Esophagus muscularis mucosa (tissue), 4 donors: ENCODE measurements around the gene PPP1R1B. TPM values are rescaled to one million over a fixed set of nuclear protein-coding genes. Genes with fewer than 3 reads are reported as not detected.

Source experiments
- DNase-seq: peaks from one replicate; pipeline ENCODE4 v3.0.0-alpha.2; 2017; ENCODE audit errors: extremely low spot score
- H3K27ac ChIP-seq, 4 donors: fragments of 200-600 bp; sonication (generic); replicated peaks in 1 of 4; 1 replicate in 3 of 4; 2 replicates in 1 of 4; pipeline ENCODE4 v1.5.1; 2016 to 2019; ENCODE audit warnings: mild to moderate bottlenecking in 1 of 4
- H3K27me3 ChIP-seq, 4 donors: fragments of 200-600 bp; sonication (generic); one replicate each; pipeline versions ENCODE4 v1.5.1 to v1.6.0; 2016 to 2019
- H3K36me3 ChIP-seq, 4 donors: fragments of 200-600 bp; sonication (generic); one replicate each; pipeline ENCODE4 v1.5.1; 2016 to 2019
- H3K4me1 ChIP-seq, 4 donors: fragments of 200-600 bp; sonication (generic); one replicate each; pipeline ENCODE4 v1.5.1; 2016 to 2019
- H3K4me3 ChIP-seq, 4 donors: fragments of 200-600 bp; sonication (generic); 1 replicate in 2 of 4; 2 replicates in 2 of 4; pipeline ENCODE4 v1.5.1; 2016 to 2019; ENCODE audit warnings: mild to moderate bottlenecking in 4 of 4, moderate library complexity in 1 of 4
- H3K9me3 ChIP-seq, 4 donors: fragments of 200-600 bp; sonication (generic); 1 replicate in 3 of 4; 2 replicates in 1 of 4; pipeline ENCODE4 v1.5.1; 2016 to 2019
- CTCF ChIP-seq, 3 experiments: fragments of 200-600 bp in 2 of 3; fragments of 450-650 bp in 1 of 3; sonication (generic) in 2 of 3; IDR thresholded peaks; one replicate each; pipeline ENCODE4 v1.5.1; 2017 to 2019; ENCODE audit warnings: antibody characterized with exemption in 3 of 3, mild to moderate bottlenecking in 2 of 3, moderate library complexity in 1 of 3
- EP300 ChIP-seq: sonication (generic); formaldehyde crosslinking; IDR thresholded peaks from one replicate; pipeline ENCODE4 v1.6.1; 2017; ENCODE audit warnings: antibody characterized with exemption
- POLR2A ChIP-seq: fragments of 450-650 bp; IDR thresholded peaks from one replicate; pipeline ENCODE4 v1.6.1; 2017; ENCODE audit warnings: antibody characterized with exemption, moderate library complexity, mild to moderate bottlenecking, low read depth
- POLR2AphosphoS5 ChIP-seq, 2 donors: sonication (generic); formaldehyde crosslinking; IDR thresholded peaks; one replicate each; pipeline ENCODE4 v1.6.1; 2017; ENCODE audit warnings: antibody characterized with exemption in 2 of 2
- WGBS: methylation state at CpG from one replicate; pipeline ENCODE4 v1.1.5; 2018; 5-methylcytosine and 5-hydroxymethylcytosine counted together
- intact Hi-C: fragments of 100-400 bp; cut with DNase I; formaldehyde crosslinking; loops from one replicate; pipeline ENCODE4 v1.15.1; 2023
- total RNA-seq, 4 donors: library from RNA; depleted of rRNA; stranded (reverse); fragments of >200 nt; gene quantifications; one replicate each; pipeline versions ENCODE4 v1.1.0 to v1.2.1, GENCODE V29; 2016

The PPP1R1B gene
- total RNA-seq, 4 donors from 2014 or later = 4.9 to 14.8 (median 9.8) TPM

- Histone ChIP-seq H3K4me1 (peaks cover 58 to 94% (median 92%) of the 10 kb centered on the region in 4 donors), H3K36me3 (peaks cover 20 to 49% (median 38%) of the 10 kb centered on the region in 4 donors), H3K9me3 (no peaks in the 10 kb centered on the region), H3K4me3 (no peak overlapping the region), H3K27me3 (peaks cover 0 to 37% (median 24%) of the 10 kb centered on the region in 4 donors), H3K27ac (peak overlapping the region; percentile 23 to 59 (median 46))
- no peak for DNase-seq
- WGBS = 46% methylated on average over 4 of the region's 4 CpGs
- TF ChIP-seq POLR2A = no peak
- TF ChIP-seq POLR2AphosphoS5 (IDR thresholded peaks at IDR 0.05) = no peak
- TF ChIP-seq CTCF (IDR thresholded peaks at IDR 0.05) = no peak
- TF ChIP-seq EP300 = no peak
- intact Hi-C loops = no loop called here
Observed at GRCh38 chr17:39663340-39663687, 36.6 kb downstream of the PPP1R1B start.

- TF ChIP-seq POLR2AphosphoS5 (IDR thresholded peaks at IDR 0.05) = no peak
- TF ChIP-seq CTCF (IDR thresholded peaks at IDR 0.05) = no peak
- TF ChIP-seq EP300 = no peak
- no peak for TF ChIP-seq POLR2A
- H3K27me3 ChIP-seq = peaks cover 0 to 43% (median 27%) of the 10 kb centered on the region in 4 donors
- H3K4me1 ChIP-seq = peaks cover 61 to 97% (median 93%) of the 10 kb centered on the region in 4 donors
- DNase-seq = no peak
- peaks cover 15 to 43% (median 34%) of the 10 kb centered on the region in 4 donors for H3K36me3 ChIP-seq
- no peak overlapping the region for H3K4me3 ChIP-seq
- H3K9me3 ChIP-seq = no peaks in the 10 kb centered on the region
- WGBS = 57% methylated on average over 10 of the region's 17 CpGs
- intact Hi-C loops = no loop called here
- peak overlapping the region; percentile 23 to 59 (median 46) for H3K27ac ChIP-seq
Observed at GRCh38 chr17:39663688-39664580, 37.2 kb downstream of the PPP1R1B start.

DNA sequence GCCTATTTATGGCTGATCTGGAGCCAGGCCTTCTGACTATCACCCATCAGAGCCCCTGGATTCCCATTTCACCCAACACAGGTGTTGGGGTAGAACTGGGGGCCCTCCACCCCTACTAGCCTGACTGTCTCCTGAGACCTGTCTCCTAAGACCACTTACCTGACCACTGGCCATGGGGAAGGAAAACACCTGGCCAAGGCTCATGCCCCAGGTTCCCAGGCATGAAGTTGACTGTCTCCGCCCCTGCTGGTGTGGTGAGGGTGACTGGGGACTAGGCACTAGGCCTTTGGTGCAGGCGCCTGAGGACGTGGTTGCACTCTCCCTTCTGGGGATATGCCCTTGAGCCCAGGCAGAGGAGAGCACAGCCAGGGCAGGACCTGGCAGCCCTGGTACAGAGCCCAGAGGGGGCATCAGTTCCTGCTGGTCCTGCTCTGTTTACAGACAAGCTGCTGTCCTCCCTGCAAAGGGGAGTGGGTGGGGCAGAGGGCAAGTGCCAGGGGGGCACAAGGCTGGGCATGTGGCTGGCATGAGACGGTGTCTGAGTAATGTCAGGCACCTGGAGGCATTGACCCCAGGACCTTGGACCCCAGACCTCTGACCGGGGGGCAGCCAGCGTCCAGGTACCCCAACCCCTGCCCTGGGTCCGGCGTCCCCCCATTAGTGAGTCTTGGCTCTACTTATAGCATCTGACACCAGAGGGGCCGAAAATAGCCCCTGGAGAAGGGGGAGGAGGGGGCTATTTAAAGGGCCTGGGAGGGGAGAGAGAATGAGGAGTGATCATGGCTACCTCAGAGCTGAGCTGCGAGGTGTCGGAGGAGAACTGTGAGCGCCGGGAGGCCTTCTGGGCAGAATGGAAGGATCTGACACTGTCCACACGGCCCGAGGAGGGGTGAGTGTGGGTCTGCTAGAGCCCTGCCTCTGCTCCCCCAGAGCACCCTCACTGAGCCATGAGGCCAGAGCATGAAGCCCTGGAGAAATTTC, 38.1 kb downstream of the PPP1R1B start, which contains the start of gene TCAP:
Gene TCAP, plus strand, starts transcription at position 769 of the 981 bp plus-strand sequence. Its CDS starts 11 bp downstream, at position 780.
- Histone ChIP-seq H3K27me3 (peaks cover 0 to 52% (median 32%) of the 10 kb centered on the region in 4 donors), H3K9me3 (no peaks in the 10 kb centered on the region), H3K4me1 (peaks cover 58 to 93% (median 89%) of the 10 kb centered on the region in 4 donors), H3K4me3 (no peak within 1 kb of the TSS), H3K27ac (peak within 1 kb of the TSS; percentile 24 to 61 (median 41)), H3K36me3 (peaks cover 10 to 34% (median 29%) of the 10 kb centered on the region in 4 donors)
- TF ChIP-seq EP300 (no peak), POLR2A (no peak), CTCF (IDR thresholded peaks at IDR 0.05) (no peak), POLR2AphosphoS5 (IDR thresholded peaks at IDR 0.05) (no peak)
- no peak for DNase-seq
- intact Hi-C loops = no loop called here
- WGBS = 53% methylated on average over 5 of the region's 15 CpGs

- H3K27me3 ChIP-seq = peaks cover 0 to 61% (median 36%) of the 10 kb centered on the region in 4 donors
- H3K9me3 ChIP-seq = no peaks in the 10 kb centered on the region
- H3K4me3 ChIP-seq = no peak overlapping the region
- peaks cover 4 to 25% (median 20%) of the 10 kb centered on the region in 4 donors for H3K36me3 ChIP-seq
- WGBS = 67% methylated on average over 2 of the region's 17 CpGs
- peak overlapping the region; percentile 24 to 61 (median 41) for H3K27ac ChIP-seq
- no peak for DNase-seq
- H3K4me1 ChIP-seq = peaks cover 49 to 84% (median 80%) of the 10 kb centered on the region in 4 donors
- TF ChIP-seq POLR2AphosphoS5 (IDR thresholded peaks at IDR 0.05) = no peak
- TF ChIP-seq EP300 = no peak
- TF ChIP-seq POLR2A = no peak
- no peak for TF ChIP-seq CTCF (IDR thresholded peaks at IDR 0.05)
- intact Hi-C loops = no loop called here
Observed at GRCh38 chr17:39665642-39666224, 39.0 kb downstream of the PPP1R1B start.
